Immature natural killer cell (primary cell): ENCODE measurements around the gene MAPK6. TPM values are rescaled to one million over a fixed set of nuclear protein-coding genes. Genes with fewer than 3 reads are reported as not detected.

Source experiments
- DNase-seq, 3 donors: peaks; one replicate each; pipeline ENCODE4 v3.0.0; 2022; ENCODE audit warnings: mixed read lengths in 1 of 3
- H3K27ac Mint-ChIP-seq, 6 donors: one replicate each; pipeline ENCODE4 v1.8.0; 2020; ENCODE audit warnings: mixed read lengths in 6 of 6, mild to moderate bottlenecking in 5 of 6, inconsistent platforms in 4 of 6, moderate library complexity in 3 of 6
- H3K27me3 Mint-ChIP-seq, 3 donors: one replicate each; pipeline ENCODE4 v1.8.0; 2020 to 2021; ENCODE audit warnings: low read depth in 3 of 3, mild to moderate bottlenecking in 3 of 3, mixed read lengths in 3 of 3, moderate library complexity in 3 of 3, inconsistent platforms in 1 of 3
- H3K36me3 Mint-ChIP-seq, 3 donors: one replicate each; pipeline ENCODE4 v1.8.0; 2020; ENCODE audit warnings: mixed read lengths in 3 of 3, inconsistent platforms in 2 of 3, mild to moderate bottlenecking in 2 of 3
- H3K4me1 Mint-ChIP-seq, 2 donors: one replicate each; pipeline ENCODE4 v1.8.0; 2020; ENCODE audit warnings: inconsistent platforms in 2 of 2, mild to moderate bottlenecking in 2 of 2, mixed read lengths in 2 of 2, moderate library complexity in 1 of 2
- H3K4me3 Mint-ChIP-seq, 5 donors: one replicate each; pipeline ENCODE4 v1.8.0; 2020; ENCODE audit warnings: mild to moderate bottlenecking in 5 of 5, mixed read lengths in 5 of 5, inconsistent platforms in 3 of 5, moderate library complexity in 3 of 5
- H3K9me3 Mint-ChIP-seq, 6 donors: one replicate each; pipeline ENCODE4 v1.8.0; 2020; ENCODE audit warnings: mild to moderate bottlenecking in 6 of 6, mixed read lengths in 6 of 6, inconsistent platforms in 4 of 6, moderate library complexity in 3 of 6
- polyA plus RNA-seq, 3 donors: library from polyadenylated mRNA; unstranded; fragments of 300-500 nt; fragmentation: Illumina TruSeq; gene quantifications; one replicate each; pipeline ENCODE4 v1.2.3, GENCODE V29; 2021

Gene MAPK6
- polyA plus RNA-seq, 3 donors from 2014 or later: 2.4 to 5.1 (median 4.9) TPM

GRCh38 chr15:52018244-52018643 is 775 bp upstream of the MAPK6 start:
- H3K4me1 Mint-ChIP-seq: peaks cover 30 to 32% of the 10 kb centered on the region in 2 donors

GRCh38 chr15:52019394-52020220 is 588 bp downstream of the MAPK6 start:
- Mint-ChIP-seq H3K27ac (peak overlapping the region; percentile 94 to 99 (median 96)), H3K4me1 (peaks cover 30 to 34% of the 10 kb centered on the region in 2 donors), H3K4me3 (peak overlapping the region; percentile 93 to 98 (median 94)), H3K36me3 (no peaks in the 10 kb centered on the region), H3K9me3 (no peaks in the 10 kb centered on the region), H3K27me3 (peaks cover 9 to 22% (median 17%) of the 10 kb centered on the region in 3 donors)
- peak; percentile 71 to 75 (median 73) for DNase-seq

More at GRCh38 chr15:52018244-52018643, 775 bp upstream of the MAPK6 start:
- H3K4me3 Mint-ChIP-seq: peak overlapping the region; percentile 93 to 98 (median 94)
- H3K9me3 Mint-ChIP-seq: no peaks in the 10 kb centered on the region
- no peaks in the 10 kb centered on the region for H3K36me3 Mint-ChIP-seq
- H3K27me3 Mint-ChIP-seq: peaks cover 9 to 22% (median 17%) of the 10 kb centered on the region in 3 donors
- no peak for DNase-seq
- peak overlapping the region; percentile 88 to 99 (median 95) for H3K27ac Mint-ChIP-seq

GRCh38 chr15:52020221-52021085 is 1.4 kb downstream of the MAPK6 start:
- peaks cover 30 to 34% of the 10 kb centered on the region in 2 donors for H3K4me1 Mint-ChIP-seq
- no peaks in the 10 kb centered on the region for H3K9me3 Mint-ChIP-seq
- H3K27me3 Mint-ChIP-seq: peaks cover 9 to 22% (median 17%) of the 10 kb centered on the region in 3 donors
- H3K36me3 Mint-ChIP-seq: no peaks in the 10 kb centered on the region
- no peak for DNase-seq
- H3K4me3 Mint-ChIP-seq: peak overlapping the region; percentile 84 to 96 (median 87)
- peak overlapping the region; percentile 91 to 95 (median 94) for H3K27ac Mint-ChIP-seq

- peak; percentile 46 to 58 (median 49) for DNase-seq
- H3K9me3 Mint-ChIP-seq: no peaks in the 10 kb centered on the region
- peak overlapping the region; percentile 40 to 95 (median 92) for H3K27ac Mint-ChIP-seq
- H3K4me1 Mint-ChIP-seq: peaks cover 30 to 34% of the 10 kb centered on the region in 2 donors
- no peaks in the 10 kb centered on the region for H3K36me3 Mint-ChIP-seq
- peak overlapping the region; percentile 60 to 96 (median 87) for H3K4me3 Mint-ChIP-seq
- peaks cover 9 to 22% (median 17%) of the 10 kb centered on the region in 3 donors for H3K27me3 Mint-ChIP-seq
Measured at GRCh38 chr15:52021128-52021671, 2.2 kb downstream of the MAPK6 start.

- Mint-ChIP-seq H3K9me3 (no peaks in the 10 kb centered on the region), H3K4me1 (peaks cover 30 to 34% of the 10 kb centered on the region in 2 donors), H3K27me3 (peaks cover 9 to 22% (median 17%) of the 10 kb centered on the region in 3 donors), H3K4me3 (no peak overlapping the region), H3K27ac (peak overlapping the region in 1 of 6 donors; percentile 71), H3K36me3 (no peaks in the 10 kb centered on the region)
- DNase-seq: no peak
Measured at GRCh38 chr15:52021892-52022540, 3.0 kb downstream of the MAPK6 start.

- Mint-ChIP-seq H3K36me3 (peaks cover 0 to 1% (median 0%) of the 10 kb centered on the region in 3 donors), H3K27ac (peak overlapping the region in 2 of 6 donors; percentile 45 to 54), H3K4me1 (peaks cover 29 to 36% of the 10 kb centered on the region in 2 donors), H3K27me3 (peaks cover 8 to 16% (median 14%) of the 10 kb centered on the region in 3 donors), H3K9me3 (no peaks in the 10 kb centered on the region), H3K4me3 (peak overlapping the region in 1 of 5 donors; percentile 32)
- DNase-seq: no peak
Measured at GRCh38 chr15:52023169-52023922, 4.3 kb downstream of the MAPK6 start.

- peaks cover 6 to 26% of the 10 kb centered on the region in 2 donors for H3K4me1 Mint-ChIP-seq
- H3K9me3 Mint-ChIP-seq: peaks cover 0 to 3% (median 0%) of the 10 kb centered on the region in 6 donors
- peaks cover 0 to 3% (median 0%) of the 10 kb centered on the region in 3 donors for H3K27me3 Mint-ChIP-seq
- peaks cover 5 to 10% (median 5%) of the 10 kb centered on the region in 3 donors for H3K36me3 Mint-ChIP-seq
- no peak for DNase-seq
- H3K27ac Mint-ChIP-seq: peak overlapping the region in 2 of 6 donors; percentile 31 to 69
- H3K4me3 Mint-ChIP-seq: no peak overlapping the region
Measured at GRCh38 chr15:52028431-52029093, 9.5 kb downstream of the MAPK6 start.

GRCh38 chr15:52030010-52030409 is 11.0 kb downstream of the MAPK6 start:
- Mint-ChIP-seq H3K27me3 (peaks cover 0 to 3% (median 2%) of the 10 kb centered on the region in 3 donors), H3K27ac (peak overlapping the region in 2 of 6 donors; percentile 15 to 56), H3K4me3 (no peak overlapping the region)

GRCh38 chr15:52031556-52031955 is 12.5 kb downstream of the MAPK6 start:
- Mint-ChIP-seq H3K4me3 (no peak overlapping the region), H3K4me1 (peaks cover 6 to 30% of the 10 kb centered on the region in 2 donors), H3K36me3 (peaks cover 8 to 17% (median 16%) of the 10 kb centered on the region in 3 donors), H3K27ac (no peak overlapping the region), H3K9me3 (peaks cover 0 to 6% (median 0%) of the 10 kb centered on the region in 6 donors), H3K27me3 (peaks cover 0 to 3% (median 2%) of the 10 kb centered on the region in 3 donors)
- DNase-seq: no peak

More at GRCh38 chr15:52030010-52030409, 11.0 kb downstream of the MAPK6 start:
- no peak for DNase-seq
- Mint-ChIP-seq H3K9me3 (peaks cover 0 to 6% (median 0%) of the 10 kb centered on the region in 6 donors), H3K4me1 (peaks cover 6 to 30% of the 10 kb centered on the region in 2 donors), H3K36me3 (peaks cover 8 to 15% (median 14%) of the 10 kb centered on the region in 3 donors)

GRCh38 chr15:52037889-52038505 is 19.0 kb downstream of the MAPK6 start:
- peaks cover 14 to 50% of the 10 kb centered on the region in 2 donors for H3K4me1 Mint-ChIP-seq
- peaks cover 4 to 12% (median 10%) of the 10 kb centered on the region in 3 donors for H3K36me3 Mint-ChIP-seq
- H3K4me3 Mint-ChIP-seq: no peak overlapping the region
- H3K27ac Mint-ChIP-seq: no peak overlapping the region
- peaks cover 0 to 3% (median 2%) of the 10 kb centered on the region in 3 donors for H3K27me3 Mint-ChIP-seq
- H3K9me3 Mint-ChIP-seq: peaks cover 0 to 6% (median 0%) of the 10 kb centered on the region in 6 donors
- DNase-seq: no peak

- Mint-ChIP-seq H3K27ac (peak overlapping the region in 5 of 6 donors; percentile 12 to 54 (median 27)), H3K4me1 (peaks cover 18 to 51% of the 10 kb centered on the region in 2 donors), H3K9me3 (no peaks in the 10 kb centered on the region), H3K4me3 (no peak overlapping the region), H3K27me3 (peaks cover 0 to 3% (median 0%) of the 10 kb centered on the region in 3 donors), H3K36me3 (peaks cover 0 to under 1% (median 0%) of the 10 kb centered on the region in 3 donors)
- DNase-seq: no peak
Measured at GRCh38 chr15:52039925-52040781, 21.1 kb downstream of the MAPK6 start.
